GM23338 (cell line): Measurements from ENCODE around the gene OAS2. TPM values are rescaled to one million over a fixed set of nuclear protein-coding genes. Genes with fewer than 3 reads are reported as not detected.
"Not testable (repeated sequence)": the region's sequence is repeated elsewhere in the genome, so short reads cannot be mapped to it uniquely, and the experiment has no call there.

Experiments
- ATAC-seq: fragments of 200-7000 bp; cut with Tn5 transposase; 3 replicates; pipeline ENCODE4 v1.9.1; 2020
- DNase-seq: peaks from one replicate; pipeline ENCODE4 v3.0.0-alpha.2; 2015; ENCODE audit warnings: low spot score
- H2AFZ ChIP-seq: fragments of 200-600 bp; sonication (generic); 2 replicates; pipeline ENCODE4 v1.8.0; 2016; ENCODE audit warnings: antibody characterized with exemption, mild to moderate bottlenecking, moderate library complexity
- H3F3A ChIP-seq: fragments of 200-600 bp; sonication (generic); replicated peaks from 2 replicates; pipeline ENCODE4 v1.8.0; 2017; ENCODE audit warnings: antibody characterized with exemption, mixed run types, low read depth
- H3K27ac ChIP-seq: fragments of 200-600 bp; sonication (generic); 2 replicates; pipeline ENCODE4 v1.6.1; 2016; ENCODE audit warnings: low read depth
- H3K27me3 ChIP-seq: fragments of 200-600 bp; sonication (generic); 2 replicates; pipeline ENCODE4 v1.8.0; 2016; ENCODE audit warnings: mild to moderate bottlenecking, mixed run types, moderate library complexity; ENCODE audit not compliant: insufficient read depth
- H3K36me3 ChIP-seq: fragments of 200-600 bp; sonication (generic); 2 replicates; pipeline ENCODE4 v1.8.0; 2016; ENCODE audit warnings: mild to moderate bottlenecking; ENCODE audit not compliant: insufficient read depth
- H3K4me1 ChIP-seq: fragments of 200-600 bp; sonication (generic); 2 replicates; pipeline ENCODE4 v1.8.0; 2016; ENCODE audit warnings: mild to moderate bottlenecking, moderate library complexity; ENCODE audit not compliant: insufficient read depth
- H3K4me2 ChIP-seq: fragments of 200-600 bp; sonication (generic); 2 replicates; pipeline ENCODE4 v1.7.1; 2017; ENCODE audit warnings: mixed run types
- H3K4me3 ChIP-seq: fragments of 200-600 bp; sonication (generic); 2 replicates; pipeline ENCODE4 v1.6.1; 2016; ENCODE audit warnings: mixed run types
- H3K79me2 ChIP-seq: fragments of 200-600 bp; sonication (generic); replicated peaks from 2 replicates; pipeline ENCODE4 v1.8.0; 2017; ENCODE audit warnings: mild to moderate bottlenecking; ENCODE audit not compliant: insufficient read depth
- H3K9me2 ChIP-seq: fragments of 200-600 bp; sonication (generic); 2 replicates; pipeline ENCODE4 v1.8.0; 2017; ENCODE audit not compliant: insufficient read depth
- H4K20me1 ChIP-seq: fragments of 200-600 bp; sonication (generic); replicated peaks from 2 replicates; pipeline ENCODE4 v1.8.0; 2017; ENCODE audit warnings: mild to moderate bottlenecking; ENCODE audit not compliant: insufficient read depth
- H3K27ac Mint-ChIP-seq: 2 replicates; pipeline ENCODE4 v1.8.0; 2020; ENCODE audit warnings: inconsistent platforms, mild to moderate bottlenecking, moderate library complexity, mixed read lengths
- H3K27me3 Mint-ChIP-seq: 3 replicates; pipeline ENCODE4 v1.8.0; 2022; ENCODE audit warnings: low read depth, mild to moderate bottlenecking, moderate library complexity, mixed read lengths, inconsistent platforms; ENCODE audit not compliant: insufficient read depth, poor library complexity
- H3K36me3 Mint-ChIP-seq: 3 replicates; pipeline ENCODE4 v1.8.0; 2021; ENCODE audit warnings: low read depth, mild to moderate bottlenecking, inconsistent platforms, moderate library complexity, mixed read lengths
- H3K4me1 Mint-ChIP-seq: 3 replicates; pipeline ENCODE4 v1.8.0; 2020; ENCODE audit warnings: mild to moderate bottlenecking, inconsistent platforms, mixed read lengths
- H3K4me3 Mint-ChIP-seq: 3 replicates; pipeline ENCODE4 v1.8.0; 2021; ENCODE audit warnings: moderate library complexity, mild to moderate bottlenecking, inconsistent platforms, mixed read lengths
- H3K9me3 Mint-ChIP-seq: 3 replicates; pipeline ENCODE4 v1.8.0; 2020; ENCODE audit warnings: moderate library complexity, mild to moderate bottlenecking, inconsistent platforms, mixed read lengths
- CTCF ChIP-seq, 2 experiments: fragments of 200-600 bp in 1 of 2; sonication (generic) in 1 of 2; conservative IDR thresholded peaks; 2 replicates each; pipeline versions ENCODE4 v1.5.1 to v1.6.1; 2016 to 2017; ENCODE audit warnings: antibody characterized with exemption in 2 of 2, low read depth in 2 of 2, mild to moderate bottlenecking in 2 of 2, moderate library complexity in 1 of 2
- ETS1 ChIP-seq: IDR thresholded peaks from 2 replicates; pipeline ENCODE4 v1.6.1; 2016; ENCODE audit warnings: antibody characterized with exemption
- EZH2phosphoT487 ChIP-seq: fragments of 200-600 bp; sonication (generic); IDR thresholded peaks from one replicate; pipeline ENCODE4 v1.8.1; 2018; ENCODE audit warnings: antibody characterized with exemption; ENCODE audit not compliant: unreplicated experiment
- JUNB ChIP-seq: IDR thresholded peaks from one replicate; pipeline ENCODE4 v1.6.1; 2016; ENCODE audit warnings: antibody characterized with exemption; ENCODE audit not compliant: unreplicated experiment
- NANOG ChIP-seq: IDR thresholded peaks from 2 replicates; pipeline ENCODE4 v1.6.1; 2016; ENCODE audit warnings: antibody characterized with exemption, borderline replicate concordance
- POLR2AphosphoS5 ChIP-seq: IDR thresholded peaks from 2 replicates; pipeline ENCODE4 v1.6.1; 2016; ENCODE audit warnings: antibody characterized with exemption, low read depth
- REST ChIP-seq: IDR thresholded peaks from one replicate; pipeline ENCODE4 v1.6.1; 2018; ENCODE audit warnings: antibody characterized with exemption; ENCODE audit not compliant: unreplicated experiment
- polyA plus RNA-seq: library from polyadenylated mRNA; unstranded; fragments of >200 nt; fragmentation: Nextera tagmentation; extraction: Ambion mirVana; gene quantifications from 2 replicates; pipeline ENCODE4 v1.2.1, GENCODE V29; 2016
- total RNA-seq: library from RNA; depleted of rRNA; stranded (reverse); fragments of >200 nt; shearing (Covaris generic); gene quantifications from 2 replicates; pipeline ENCODE4 v1.2.3, GENCODE V29; 2014

OAS2 gene
- total and polyA plus RNA-seq, 2 experiments from 2014 or later, result 0.10 TPM; not detected in 1

- not testable (repeated sequence) for H2AFZ ChIP-seq, H3K36me3 ChIP-seq, H3K27me3 Mint-ChIP-seq, H3K4me3 Mint-ChIP-seq, H3K27ac ChIP-seq, H3K27ac Mint-ChIP-seq, H4K20me1 ChIP-seq, H3K4me2 ChIP-seq, H3K27me3 ChIP-seq, H3K79me2 ChIP-seq, H3K4me3 ChIP-seq, ATAC-seq, H3K36me3 Mint-ChIP-seq, H3K9me2 ChIP-seq, DNase-seq, H3F3A ChIP-seq
- peaks cover 17% of the 10 kb centered on the region for H3K9me3 Mint-ChIP-seq
- peaks cover 22% of the 10 kb centered on the region; the same call in 1 of the 2 replicates for H3K4me1 ChIP-seq
- H3K4me1 Mint-ChIP-seq, result peaks cover 14% of the 10 kb centered on the region
These were observed 10.6 kb downstream of the OAS2 start for GRCh38 chr12:112988823-112989385.

GRCh38 chr12:112989806-112990205 is 11.5 kb downstream of the OAS2 start:
- 0 out of 2 replicates have a peak, but pooled peaks cover 4% of the 10 kb centered on the region for H3F3A ChIP-seq

More at GRCh38 chr12:112989806-112990205, 11.5 kb downstream of the OAS2 start:
- no peak for TF ChIP-seq POLR2AphosphoS5
- TF ChIP-seq NANOG, result no peak
- TF ChIP-seq REST, result no peak
- no peak for TF ChIP-seq JUNB
- no peak for TF ChIP-seq CTCF (conservative IDR thresholded peaks at IDR 0.05; ENCODE audit: low read depth in 2 of 2)
- no peak for TF ChIP-seq ETS1
- TF ChIP-seq EZH2phosphoT487, result no peak
- no peak for DNase-seq
- H3K79me2 ChIP-seq, result no peaks in the 10 kb centered on the region
- no peak overlapping the region for H2AFZ ChIP-seq
- H3K4me2 ChIP-seq, result peak overlapping the region; percentile 17; the same call in 1 of the 2 replicates
- 0 out of 2 replicates have a peak overlapping the region, but pooled peaks have one; percentile 15 for H3K4me3 ChIP-seq
- Mint-ChIP-seq H3K4me3 (no peak overlapping the region), H3K27ac (no peak overlapping the region), H3K9me3 (peaks cover 13% of the 10 kb centered on the region), H3K27me3 (peaks cover 5% of the 10 kb centered on the region), H3K36me3 (peaks cover 5% of the 10 kb centered on the region; the same call in 1 of the 3 replicates), H3K4me1 (peaks cover 14% of the 10 kb centered on the region)
- peaks cover 2% of the 10 kb centered on the region; the same call in 1 of the 2 replicates for H3K9me2 ChIP-seq
- no peak overlapping the region for H3K27ac ChIP-seq
- no peak for ATAC-seq
- H4K20me1 ChIP-seq, result no peaks in the 10 kb centered on the region
- no peaks in the 10 kb centered on the region for H3K27me3 ChIP-seq
- H3K4me1 ChIP-seq, result peaks cover 22% of the 10 kb centered on the region; the same call in 1 of the 2 replicates
- H3K36me3 ChIP-seq, result no peaks in the 10 kb centered on the region; the same call in 1 of the 2 replicates
